ENCODE results near the gene EXOC6B. TPM values are rescaled to one million over a fixed set of nuclear protein-coding genes. Genes with fewer than 3 reads are reported as not detected.

The EXOC6B gene
- total RNA-seq, 4 donors from 2014 or later: 22.6 to 47.3 (median 32.5) TPM

DNA sequence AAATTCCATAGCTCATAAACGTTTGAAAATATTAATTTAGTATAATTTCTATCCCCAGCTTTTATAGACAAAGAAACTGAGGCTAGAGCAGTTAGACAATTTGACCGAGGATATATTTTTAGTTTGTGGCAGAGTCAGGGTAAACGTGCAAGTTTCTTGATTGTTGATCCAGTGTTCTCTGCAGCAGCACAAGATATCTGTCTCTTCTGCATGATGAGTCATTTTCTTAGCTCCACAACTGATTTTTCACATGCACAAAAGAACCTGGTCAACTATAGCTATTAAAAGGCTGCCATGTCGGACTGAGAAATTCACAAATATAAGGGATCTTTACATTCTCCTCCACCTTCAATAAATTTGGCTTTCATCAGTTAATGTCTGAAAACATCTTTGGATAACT, 534.8 kb downstream of the EXOC6B start:
- Histone ChIP-seq H3K9me3 (no peaks in the 10 kb centered on the region), H3K27ac (no peak overlapping the region), H3K36me3 (no peaks in the 10 kb centered on the region), H3K27me3 (no peaks in the 10 kb centered on the region), H3K4me1 (no peaks in the 10 kb centered on the region), H3K4me3 (replicated peaks in 1 of 3) (no peak overlapping the region)
- 57 to 68% methylated on average over 4 of the region's 4 CpGs for WGBS, 2 donors
- intact Hi-C loops (cut with DNase I): no loop called here
- TF ChIP-seq POLR2A (IDR thresholded peaks at IDR 0.05): no peak
- TF ChIP-seq, protein P1, sequence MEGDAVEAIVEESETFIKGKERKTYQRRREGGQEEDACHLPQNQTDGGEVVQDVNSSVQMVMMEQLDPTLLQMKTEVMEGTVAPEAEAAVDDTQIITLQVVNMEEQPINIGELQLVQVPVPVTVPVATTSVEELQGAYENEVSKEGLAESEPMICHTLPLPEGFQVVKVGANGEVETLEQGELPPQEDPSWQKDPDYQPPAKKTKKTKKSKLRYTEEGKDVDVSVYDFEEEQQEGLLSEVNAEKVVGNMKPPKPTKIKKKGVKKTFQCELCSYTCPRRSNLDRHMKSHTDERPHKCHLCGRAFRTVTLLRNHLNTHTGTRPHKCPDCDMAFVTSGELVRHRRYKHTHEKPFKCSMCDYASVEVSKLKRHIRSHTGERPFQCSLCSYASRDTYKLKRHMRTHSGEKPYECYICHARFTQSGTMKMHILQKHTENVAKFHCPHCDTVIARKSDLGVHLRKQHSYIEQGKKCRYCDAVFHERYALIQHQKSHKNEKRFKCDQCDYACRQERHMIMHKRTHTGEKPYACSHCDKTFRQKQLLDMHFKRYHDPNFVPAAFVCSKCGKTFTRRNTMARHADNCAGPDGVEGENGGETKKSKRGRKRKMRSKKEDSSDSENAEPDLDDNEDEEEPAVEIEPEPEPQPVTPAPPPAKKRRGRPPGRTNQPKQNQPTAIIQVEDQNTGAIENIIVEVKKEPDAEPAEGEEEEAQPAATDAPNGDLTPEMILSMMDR (IDR thresholded peaks at IDR 0.05): no peak
- DNase-seq: no peak

GRCh38 chr2:72289736-72290135, 536.1 kb downstream of the EXOC6B start:
- DNase-seq: no peak
- Histone ChIP-seq H3K4me3 (replicated peaks in 1 of 3) (no peak overlapping the region), H3K27ac (no peak overlapping the region), H3K9me3 (no peaks in the 10 kb centered on the region), H3K27me3 (no peaks in the 10 kb centered on the region), H3K4me1 (no peaks in the 10 kb centered on the region), H3K36me3 (no peaks in the 10 kb centered on the region)
- WGBS, 2 donors: 86 to 98% methylated on average over 3 of the region's 3 CpGs
- intact Hi-C loops (cut with DNase I): no loop called here
- TF ChIP-seq, protein P1 (IDR thresholded peaks at IDR 0.05): no peak
- no peak for TF ChIP-seq POLR2A (IDR thresholded peaks at IDR 0.05)

GRCh38 chr2:72289283-72289682, 536.5 kb downstream of the EXOC6B start:
- H3K36me3 ChIP-seq: no peaks in the 10 kb centered on the region
- no peaks in the 10 kb centered on the region for H3K4me1 ChIP-seq
- H3K9me3 ChIP-seq: no peaks in the 10 kb centered on the region
- intact Hi-C loops (cut with DNase I): no loop called here
- no peak overlapping the region for H3K4me3 ChIP-seq (replicated peaks in 1 of 3)
- H3K27ac ChIP-seq: no peak overlapping the region
- TF ChIP-seq POLR2A (IDR thresholded peaks at IDR 0.05): no peak
- TF ChIP-seq, protein P1 (IDR thresholded peaks at IDR 0.05): no peak
- no peaks in the 10 kb centered on the region for H3K27me3 ChIP-seq
- 69 to 92% methylated on average over 2 of the region's 2 CpGs for WGBS, 2 donors
- DNase-seq: no peak

GRCh38 chr2:72278046-72278445, 547.8 kb downstream of the EXOC6B start:
- Histone ChIP-seq H3K27ac (no peak overlapping the region), H3K9me3 (no peaks in the 10 kb centered on the region), H3K27me3 (no peaks in the 10 kb centered on the region), H3K36me3 (no peaks in the 10 kb centered on the region), H3K4me1 (no peaks in the 10 kb centered on the region), H3K4me3 (replicated peaks in 1 of 3) (no peak overlapping the region)
- intact Hi-C loops (cut with DNase I): no loop called here
- DNase-seq: no peak
- TF ChIP-seq, protein P1 (IDR thresholded peaks at IDR 0.05): no peak
- TF ChIP-seq POLR2A (IDR thresholded peaks at IDR 0.05): no peak

GRCh38 chr2:72276876-72277275, 549.0 kb downstream of the EXOC6B start:
- Histone ChIP-seq H3K36me3 (no peaks in the 10 kb centered on the region), H3K27ac (no peak overlapping the region), H3K4me3 (replicated peaks in 1 of 3) (no peak overlapping the region), H3K4me1 (peaks cover 0 to 2% of the 10 kb centered on the region in 2 donors), H3K9me3 (no peaks in the 10 kb centered on the region), H3K27me3 (no peaks in the 10 kb centered on the region)
- TF ChIP-seq, protein P1 (IDR thresholded peaks at IDR 0.05): no peak
- no peak for TF ChIP-seq POLR2A (IDR thresholded peaks at IDR 0.05)
- DNase-seq: no peak
- WGBS, 2 donors: 87 to 93% methylated on average over 1 of the region's 1 CpG
- intact Hi-C loops (cut with DNase I): no loop called here
